GM19395 (cell line): Measurements from ENCODE around the gene KRTAP5-4.
A peak's percentile ranks its signal among the peaks of the same experiment; 100 is the strongest.

Source experiments
- ATAC-seq: cut with Tn5 transposase; IDR thresholded peaks from one replicate; pipeline ENCODE4 v1.9.1; 2021; ENCODE audit warnings: mild to moderate bottlenecking, moderate library complexity; ENCODE audit not compliant: unreplicated experiment

Gene KRTAP5-4

GRCh38 chr11:1574238-1574932, 47.6 kb downstream of the KRTAP5-4 start:
- ATAC-seq: no peak

GRCh38 chr11:1573903-1574237, 48.1 kb downstream of the KRTAP5-4 start:
- ATAC-seq: no peak

- ATAC-seq: no peak
These were observed 48.6 kb downstream of the KRTAP5-4 start for GRCh38 chr11:1573077-1573902.

- ATAC-seq: peak; percentile 50
These were observed 49.5 kb downstream of the KRTAP5-4 start, which contains the start of gene DUSP8 for GRCh38 chr11:1572197-1573076. Gene DUSP8, minus strand, starts transcription at chr11:1572271. Its CDS starts 6,445 bp downstream, at chr11:1565826.

GRCh38 chr11:1571760-1572196, 50.2 kb downstream of the KRTAP5-4 start:
- ATAC-seq: no peak
